Measurements from ENCODE around the gene RREB1. TPM values are rescaled to one million over a fixed set of nuclear protein-coding genes. Genes with fewer than 3 reads are reported as not detected.

The RREB1 gene
- total and polyA plus RNA-seq, 2 of the 4 experiments (the other 2 are of a cell fraction): 8.4 to 14.5 TPM

GRCh38 chr6:7127680-7128079 lies 19.9 kb downstream of the RREB1 start:
- Histone ChIP-seq H3K79me1 (ENCODE audit: low read depth in 1 of 2, low read length in 2 of 2) (peaks cover 20 to 81% of the 10 kb centered on the region in 2 experiments), H2AK5ac (ENCODE audit: low read depth, low read length) (no peak overlapping the region), H2BK5ac (ENCODE audit: low read depth, low read length, poor library complexity, severe bottlenecking) (no peak overlapping the region), H2BK20ac (ENCODE audit: low read depth, low read length) (no peak overlapping the region), H3K4me3 (ENCODE audit: insufficient read depth, low read depth, low read length) (no peak overlapping the region), H2BK120ac (ENCODE audit: low read depth, low read length) (no peak overlapping the region), H3K14ac (replicated peaks; ENCODE audit: low read depth, low read length) (no peak overlapping the region), H3K27ac (ENCODE audit: insufficient read depth, low read length) (no peak overlapping the region), H4K20me1 (ENCODE audit: insufficient read depth, low read length) (peaks cover 89% of the 10 kb centered on the region), H3K27me3 (ENCODE audit: control insufficient read depth, insufficient read depth, low read length) (no peaks in the 10 kb centered on the region), H3K9ac (ENCODE audit: low read depth, low read length) (no peak overlapping the region), H3K9me1 (ENCODE audit: insufficient read depth, low read length) (peaks cover 35% of the 10 kb centered on the region), H4K91ac (ENCODE audit: insufficient read depth, low read depth, low read length) (no peak overlapping the region), H3K4ac (ENCODE audit: low read depth, low read length) (no peak overlapping the region), H3K18ac (ENCODE audit: low read depth, low read length) (no peak overlapping the region), H4K8ac (ENCODE audit: low read depth in 2 of 2, low read length in 2 of 2) (no peak overlapping the region), H3K4me2 (ENCODE audit: low read depth, low read length) (no peak overlapping the region), H2BK15ac (ENCODE audit: low read depth, low read length) (no peak overlapping the region), H2AK9ac (replicated peaks; ENCODE audit: low read depth, low read length, poor library complexity) (no peak overlapping the region), H3K9me3 (ENCODE audit: control insufficient read depth, insufficient read depth, low read length) (no peaks in the 10 kb centered on the region), H3K56ac (ENCODE audit: extremely low read depth, insufficient read depth, low read length) (no peak overlapping the region), H3K36me3 (ENCODE audit: control insufficient read depth, insufficient read depth, low read length) (peaks cover 3% of the 10 kb centered on the region), H3K4me1 (ENCODE audit: control insufficient read depth, insufficient read depth, low read length) (peaks cover 9% of the 10 kb centered on the region), H4K5ac (ENCODE audit: low read depth, low read length) (no peak overlapping the region), H2AFZ (replicated peaks; ENCODE audit: low read length, poor library complexity) (no peak overlapping the region), H3K23ac (ENCODE audit: low read depth, low read length) (no peak overlapping the region)
- ATAC-seq (ENCODE audit: low read depth) (no peak), DNase-seq (no peak)
- WGBS, 2 experiments (ENCODE audit: extremely low coverage in 2 of 2, insufficient read length in 1 of 2): no CpG with 5 or more reads among the region's 5 CpGs
- in situ Hi-C loops (cut with MboI; ENCODE audit: low sequenced_read_pairs) (no loop called here), intact Hi-C loops (cut with micrococcal nuclease) (no loop called here), dilution Hi-C loops (cut with HindIII; ENCODE audit: low sequenced_read_pairs, unreplicated experiment) (no loop called here)
- no TSS peak for BruUV-seq (replicated peaks)
- ChIA-PET CTCF (no interaction called here), POLR2A (ENCODE audit: unreplicated experiment) (no interaction called here)
- TF ChIP-seq MXI1 (IDR thresholded peaks at IDR 0.05; ENCODE audit: borderline replicate concordance, low read depth, low read length) (no peak), SMC3 (IDR thresholded peaks at IDR 0.05; ENCODE audit: low read depth, low read length) (no peak), ELK1 (IDR thresholded peaks at IDR 0.05; ENCODE audit: borderline replicate concordance, low read depth, low read length) (no peak), BHLHE40 (IDR thresholded peaks at IDR 0.05; ENCODE audit: low read depth, low read length) (no peak), CEBPB (IDR thresholded peaks at IDR 0.05; ENCODE audit: low read depth, low read length) (no peak), CHD1 (IDR thresholded peaks at IDR 0.05; ENCODE audit: low read depth, low read length) (no peak), MAFK (IDR thresholded peaks at IDR 0.05; ENCODE audit: low read depth, low read length) (no peak), RAD21 (IDR thresholded peaks at IDR 0.05; ENCODE audit: low read length) (no peak), CTCF (conservative IDR thresholded peaks at IDR 0.05; ENCODE audit: low read depth, low read length) (no peak), FOS (IDR thresholded peaks at IDR 0.05; ENCODE audit: low read depth, low read length) (no peak), USF2 (IDR thresholded peaks at IDR 0.05; ENCODE audit: low read depth, low read length) (no peak), RFX5 (IDR thresholded peaks at IDR 0.05; ENCODE audit: low read depth, low read length) (no peak), POLR2A (IDR thresholded peaks at IDR 0.05; ENCODE audit: low read depth, low read length) (no peak), NFE2L2 (IDR thresholded peaks at IDR 0.05; ENCODE audit: low read depth, low read length) (no peak), MAZ (IDR thresholded peaks at IDR 0.05; ENCODE audit: borderline replicate concordance, low read depth, low read length) (no peak), RCOR1 (IDR thresholded peaks at IDR 0.05; ENCODE audit: insufficient replicate concordance, low read length) (no peak)
